ENCODE data around the gene KCNAB1. TPM values are rescaled to one million over a fixed set of nuclear protein-coding genes. Genes with fewer than 3 reads are reported as not detected.

Gene KCNAB1
- polyA plus RNA-seq, 1 donor (not counting 4 experiments of a cell fraction or from before 2014, with no cell fraction given) = 0.03 TPM

GRCh38 chr3:156180077-156180476, 59.7 kb downstream of the KCNAB1 start:
- Histone ChIP-seq H3K9ac (ENCODE audit: control insufficient read depth, extremely low read depth, insufficient read depth, low read length) (no peak overlapping the region), H3K79me2 (ENCODE audit: control insufficient read depth, insufficient read depth, low read length) (no peaks in the 10 kb centered on the region), H3K36me3 (ENCODE audit: control insufficient read depth in 2 of 2, extremely low read depth in 1 of 2, insufficient read depth in 2 of 2, low read length in 2 of 2) (no peaks in the 10 kb centered on the region), H3K4me1 (ENCODE audit: control insufficient read depth, extremely low read depth, insufficient read depth, low read length) (peaks cover 20% of the 10 kb centered on the region), H3K27me3 (ENCODE audit: control insufficient read depth, extremely low read depth, insufficient read depth, low read length) (no peaks in the 10 kb centered on the region), H3K4me3 (ENCODE audit: control insufficient read depth in 2 of 3, extremely low read depth in 1 of 3, insufficient read depth in 2 of 3, low read depth in 1 of 3, low read length in 3 of 3) (no peak overlapping the region), H4K20me1 (ENCODE audit: control insufficient read depth, extremely low read depth, insufficient read depth, low read length) (no peaks in the 10 kb centered on the region), H3K27ac (ENCODE audit: control insufficient read depth, insufficient read depth, low read length) (no peak overlapping the region), H3K4me2 (ENCODE audit: control insufficient read depth, extremely low read depth, insufficient read depth, low read depth, low read length) (no peak overlapping the region), H3K9me1 (ENCODE audit: control insufficient read depth, extremely low read depth, insufficient read depth, low read length) (no peaks in the 10 kb centered on the region), H3K9me3 (ENCODE audit: control insufficient read depth, low read depth, low read length) (no peaks in the 10 kb centered on the region), H2AFZ (ENCODE audit: control insufficient read depth, low read length) (no peak overlapping the region)
- dilution Hi-C loops (cut with MboI; ENCODE audit: extremely low pct_ligation_motif_present, low sequenced_read_pairs) = no loop called here
- no peak for DNase-seq (ENCODE audit: low read depth, low spot score)
- FAIRE-seq = peak; percentile 89
- TF ChIP-seq CTCF (optimal IDR thresholded peaks at IDR 0.05 in 1 of 3, IDR thresholded peaks at IDR 0.05 in 1 of 3, conservative IDR thresholded peaks at IDR 0.05 in 1 of 3; ENCODE audit: extremely low read depth in 1 of 3, insufficient read depth in 2 of 3, low read length in 3 of 3) = no peak
- no peak for TF ChIP-seq EZH2 (IDR thresholded peaks at IDR 0.05; ENCODE audit: low read length)

GRCh38 chr3:156181509-156181908, 61.1 kb downstream of the KCNAB1 start:
- Histone ChIP-seq H3K9me1 (ENCODE audit: control insufficient read depth, extremely low read depth, insufficient read depth, low read length) (no peaks in the 10 kb centered on the region), H3K9ac (ENCODE audit: control insufficient read depth, extremely low read depth, insufficient read depth, low read length) (no peak overlapping the region), H2AFZ (ENCODE audit: control insufficient read depth, low read length) (peak overlapping the region; percentile 77), H3K4me2 (ENCODE audit: control insufficient read depth, extremely low read depth, insufficient read depth, low read depth, low read length) (no peak overlapping the region), H3K27me3 (ENCODE audit: control insufficient read depth, extremely low read depth, insufficient read depth, low read length) (no peaks in the 10 kb centered on the region), H3K4me3 (ENCODE audit: control insufficient read depth in 2 of 3, extremely low read depth in 1 of 3, insufficient read depth in 2 of 3, low read depth in 1 of 3, low read length in 3 of 3) (no peak overlapping the region), H3K79me2 (ENCODE audit: control insufficient read depth, insufficient read depth, low read length) (no peaks in the 10 kb centered on the region), H3K36me3 (ENCODE audit: control insufficient read depth in 2 of 2, extremely low read depth in 1 of 2, insufficient read depth in 2 of 2, low read length in 2 of 2) (no peaks in the 10 kb centered on the region), H3K9me3 (ENCODE audit: control insufficient read depth, low read depth, low read length) (no peaks in the 10 kb centered on the region), H3K4me1 (ENCODE audit: control insufficient read depth, extremely low read depth, insufficient read depth, low read length) (peaks cover 20% of the 10 kb centered on the region), H4K20me1 (ENCODE audit: control insufficient read depth, extremely low read depth, insufficient read depth, low read length) (no peaks in the 10 kb centered on the region), H3K27ac (ENCODE audit: control insufficient read depth, insufficient read depth, low read length) (peak overlapping the region; percentile 44)
- DNase-seq (ENCODE audit: low read depth, low spot score) (peak; percentile 66), FAIRE-seq (peak; percentile 86)
- dilution Hi-C loops (cut with MboI; ENCODE audit: extremely low pct_ligation_motif_present, low sequenced_read_pairs) = no loop called here
- TF ChIP-seq CTCF (optimal IDR thresholded peaks at IDR 0.05 in 1 of 3, IDR thresholded peaks at IDR 0.05 in 1 of 3, conservative IDR thresholded peaks at IDR 0.05 in 1 of 3; ENCODE audit: extremely low read depth in 1 of 3, insufficient read depth in 2 of 3, low read length in 3 of 3) (peak in 1 of 3 experiments; percentile 12), EZH2 (IDR thresholded peaks at IDR 0.05; ENCODE audit: low read length) (no peak)

Data from keratinocyte (primary cell).